DOHH2 (cell line): ENCODE measurements around the gene HMG20A.

Experiments
- H3F3A ChIP-seq: fragments of 200-600 bp; sonication (generic), shearing (Covaris generic); 2 replicates; pipeline ENCODE4 v1.6.0; 2016; ENCODE audit warnings: antibody characterized with exemption, mild to moderate bottlenecking; ENCODE audit not compliant: control insufficient read depth, insufficient read depth
- H3K27ac ChIP-seq: fragments of 200-600 bp; sonication (generic); 2 replicates; pipeline ENCODE4 v1.5.1; 2014; ENCODE audit warnings: low read depth, mild to moderate bottlenecking, low read length, moderate library complexity
- H3K27me3 ChIP-seq: fragments of 200-600 bp; sonication (generic); 2 replicates; pipeline ENCODE4 v1.6.1; 2014; ENCODE audit warnings: mild to moderate bottlenecking, low read length, mixed read lengths; ENCODE audit not compliant: control insufficient read depth
- H3K36me3 ChIP-seq: fragments of 200-600 bp; sonication (generic); 2 replicates; pipeline ENCODE4 v1.6.1; 2014; ENCODE audit warnings: mild to moderate bottlenecking, low read length, moderate library complexity, mixed read lengths; ENCODE audit not compliant: control insufficient read depth
- H3K4me1 ChIP-seq: fragments of 200-600 bp; sonication (generic); 2 replicates; pipeline ENCODE4 v1.6.1; 2014; ENCODE audit warnings: mild to moderate bottlenecking, low read length, mixed read lengths; ENCODE audit not compliant: control insufficient read depth
- H3K4me2 ChIP-seq: fragments of 200-600 bp; sonication (generic); 2 replicates; pipeline ENCODE4 v1.6.0; 2014; ENCODE audit warnings: mild to moderate bottlenecking, low read length, moderate library complexity
- H3K4me3 ChIP-seq: fragments of 200-600 bp; sonication (generic); 2 replicates; pipeline ENCODE4 v1.5.1; 2014; ENCODE audit warnings: mild to moderate bottlenecking, low read length, mixed read lengths
- H3K79me2 ChIP-seq: fragments of 200-600 bp; sonication (generic); 2 replicates; pipeline ENCODE4 v1.6.1; 2014; ENCODE audit warnings: mild to moderate bottlenecking, low read length, mixed read lengths; ENCODE audit not compliant: control insufficient read depth
- H3K9me2 ChIP-seq: fragments of 200-600 bp; sonication (generic); replicated peaks from 2 replicates; pipeline ENCODE4 v1.6.1; 2014; ENCODE audit warnings: mild to moderate bottlenecking, low read length, mixed read lengths; ENCODE audit not compliant: control insufficient read depth
- H3K9me3 ChIP-seq: fragments of 200-600 bp; sonication (generic); 2 replicates; pipeline ENCODE4 v1.6.1; 2014; ENCODE audit warnings: antibody characterized with exemption, low read length, mixed read lengths; ENCODE audit not compliant: control insufficient read depth, insufficient read depth
- H4K20me1 ChIP-seq: fragments of 200-600 bp; sonication (generic); 2 replicates; pipeline ENCODE4 v1.6.0; 2014; ENCODE audit warnings: low read depth, mild to moderate bottlenecking, antibody characterized with exemption, low read length, moderate library complexity; ENCODE audit not compliant: control insufficient read depth, insufficient read depth
- CTCF ChIP-seq: fragments of 200-600 bp; sonication (generic); IDR thresholded peaks from one replicate; pipeline ENCODE4 v1.5.1; 2014; ENCODE audit warnings: antibody characterized with exemption, mild to moderate bottlenecking, low read depth, low read length; ENCODE audit not compliant: poor library complexity, severe bottlenecking
- EZH2phosphoT487 ChIP-seq: fragments of 200-600 bp; sonication (generic); IDR thresholded peaks from 2 replicates; pipeline ENCODE4 v1.6.1; 2017; ENCODE audit warnings: borderline replicate concordance, mild to moderate bottlenecking, antibody characterized with exemption, low read length, moderate library complexity, mixed read lengths

The HMG20A gene

GRCh38 chr15:77504306-77504705 is 83.6 kb downstream of the HMG20A start:
- no peaks in the 10 kb centered on the region for H4K20me1 ChIP-seq
- no peak overlapping the region for H3K4me3 ChIP-seq
- no peaks in the 10 kb centered on the region for H3K79me2 ChIP-seq
- H3K36me3 ChIP-seq = no peaks in the 10 kb centered on the region
- H3K27ac ChIP-seq = no peak overlapping the region
- H3K4me1 ChIP-seq = peaks cover 28% of the 10 kb centered on the region
- no peaks in the 10 kb centered on the region; the same call in 1 of the 2 replicates for H3K27me3 ChIP-seq
- H3F3A ChIP-seq = no peaks in the 10 kb centered on the region
- H3K4me2 ChIP-seq = no peak overlapping the region
- H3K9me2 ChIP-seq = no peaks in the 10 kb centered on the region
- TF ChIP-seq EZH2phosphoT487 = no peak
- H3K9me3 ChIP-seq = no peaks in the 10 kb centered on the region

- Histone ChIP-seq H3K9me2 (no peaks in the 10 kb centered on the region), H3K36me3 (no peaks in the 10 kb centered on the region), H3K4me3 (no peak overlapping the region), H4K20me1 (no peaks in the 10 kb centered on the region), H3K27me3 (no peaks in the 10 kb centered on the region; the same call in 1 of the 2 replicates), H3K27ac (no peak overlapping the region), H3F3A (no peaks in the 10 kb centered on the region), H3K79me2 (no peaks in the 10 kb centered on the region), H3K4me2 (no peak overlapping the region), H3K4me1 (peaks cover 28% of the 10 kb centered on the region), H3K9me3 (no peaks in the 10 kb centered on the region)
- TF ChIP-seq EZH2phosphoT487 (no peak), CTCF (no peak)
Measured at GRCh38 chr15:77504871-77505270, 84.2 kb downstream of the HMG20A start.

- Histone ChIP-seq H3K4me2 (no peak overlapping the region), H3K4me1 (peaks cover 28% of the 10 kb centered on the region), H3K27ac (no peak overlapping the region)
Measured at GRCh38 chr15:77505556-77505955, 84.9 kb downstream of the HMG20A start.

More at GRCh38 chr15:77505556-77505955, 84.9 kb downstream of the HMG20A start:
- Histone ChIP-seq H4K20me1 (no peaks in the 10 kb centered on the region), H3F3A (no peaks in the 10 kb centered on the region), H3K27me3 (no peaks in the 10 kb centered on the region; the same call in 1 of the 2 replicates), H3K36me3 (no peaks in the 10 kb centered on the region), H3K9me3 (no peaks in the 10 kb centered on the region), H3K9me2 (no peaks in the 10 kb centered on the region), H3K79me2 (no peaks in the 10 kb centered on the region), H3K4me3 (no peak overlapping the region)
- no peak for TF ChIP-seq EZH2phosphoT487
- TF ChIP-seq CTCF = no peak
